GM21367 (cell line): ENCODE data around the gene CD74.

Source experiments
- ATAC-seq: cut with Tn5 transposase; IDR thresholded peaks from one replicate; pipeline ENCODE4 v1.9.1; 2021; ENCODE audit not compliant: unreplicated experiment

CD74 gene

GRCh38 chr5:150397782-150398721 lies 14.7 kb downstream of the CD74 start:
- ATAC-seq: no peak

GRCh38 chr5:150397146-150397781 lies 15.4 kb downstream of the CD74 start:
- ATAC-seq: no peak

GRCh38 chr5:150396267-150396666 lies 16.4 kb downstream of the CD74 start:
- ATAC-seq: no peak

DNA sequence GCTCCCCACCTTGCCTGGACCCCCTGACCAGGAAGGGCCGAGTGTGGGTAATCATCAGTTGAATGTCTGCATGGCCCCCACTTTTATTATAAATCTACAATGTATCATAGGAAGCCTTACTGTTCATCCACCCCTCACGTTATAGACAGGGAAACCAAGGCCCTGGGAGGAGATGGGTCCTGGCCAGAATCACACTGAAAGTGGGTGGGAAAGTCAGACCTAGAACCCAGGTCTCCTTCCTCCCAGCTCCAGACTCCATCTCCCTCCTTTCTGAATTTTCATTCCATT lies 17.1 kb downstream of the CD74 start:
- ATAC-seq: no peak

DNA sequence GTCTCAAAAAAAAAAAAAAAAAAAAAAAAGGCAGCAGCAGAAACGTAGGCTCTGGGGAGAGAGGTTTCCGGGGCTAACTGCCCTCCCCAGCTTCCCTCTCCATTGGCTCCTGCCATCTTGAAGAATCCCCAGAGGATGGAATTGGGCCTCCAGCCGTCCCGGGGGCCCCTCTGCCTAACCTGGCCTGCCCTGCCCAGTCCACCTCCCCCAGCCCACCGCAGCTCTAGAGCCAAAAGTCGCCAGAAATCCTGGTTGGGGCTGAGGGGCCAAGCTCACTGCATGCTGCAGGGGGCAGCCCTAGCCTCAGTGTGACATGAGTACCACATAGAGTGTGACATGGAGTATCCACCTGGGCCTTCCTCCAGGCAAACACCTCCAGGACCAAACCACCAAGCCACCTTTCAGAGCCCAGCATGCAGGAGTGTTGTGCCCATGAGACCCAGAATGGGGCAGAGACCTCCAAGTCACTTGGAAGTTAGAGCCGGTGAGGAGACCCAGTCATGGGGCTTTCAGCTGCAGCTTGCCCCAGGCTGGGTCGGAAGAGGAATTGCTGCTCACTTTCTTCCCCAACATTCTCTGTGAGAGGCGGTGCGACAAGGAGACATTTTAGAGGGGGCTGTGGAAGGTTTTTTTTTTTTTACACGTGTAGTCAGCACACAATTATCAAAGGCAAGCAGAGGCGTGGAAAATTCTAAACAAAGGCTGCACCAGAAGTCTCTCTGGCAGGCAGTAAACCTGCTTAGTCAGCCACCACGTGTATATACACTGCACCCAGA lies 17.6 kb downstream of the CD74 start:
- no peak for ATAC-seq

DNA sequence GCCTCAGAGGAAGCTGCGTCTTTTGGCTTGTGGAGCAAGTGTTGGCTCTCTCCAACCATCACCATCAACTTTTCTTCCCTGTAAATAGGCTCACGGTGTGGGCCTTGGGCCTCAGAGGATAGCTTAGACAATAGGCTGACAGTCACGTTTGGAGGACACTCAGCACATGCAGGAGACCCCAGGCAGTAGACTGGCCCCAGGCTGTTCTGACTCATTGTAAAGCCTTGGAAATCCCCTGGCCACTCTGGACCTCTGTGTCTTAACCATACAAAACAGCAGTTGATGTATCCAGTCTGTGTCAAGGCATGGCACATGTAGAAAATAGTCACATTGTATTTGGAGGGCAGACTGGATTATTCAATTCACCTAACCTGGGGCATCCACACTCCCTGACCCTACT lies 18.6 kb downstream of the CD74 start:
- ATAC-seq: no peak

DNA sequence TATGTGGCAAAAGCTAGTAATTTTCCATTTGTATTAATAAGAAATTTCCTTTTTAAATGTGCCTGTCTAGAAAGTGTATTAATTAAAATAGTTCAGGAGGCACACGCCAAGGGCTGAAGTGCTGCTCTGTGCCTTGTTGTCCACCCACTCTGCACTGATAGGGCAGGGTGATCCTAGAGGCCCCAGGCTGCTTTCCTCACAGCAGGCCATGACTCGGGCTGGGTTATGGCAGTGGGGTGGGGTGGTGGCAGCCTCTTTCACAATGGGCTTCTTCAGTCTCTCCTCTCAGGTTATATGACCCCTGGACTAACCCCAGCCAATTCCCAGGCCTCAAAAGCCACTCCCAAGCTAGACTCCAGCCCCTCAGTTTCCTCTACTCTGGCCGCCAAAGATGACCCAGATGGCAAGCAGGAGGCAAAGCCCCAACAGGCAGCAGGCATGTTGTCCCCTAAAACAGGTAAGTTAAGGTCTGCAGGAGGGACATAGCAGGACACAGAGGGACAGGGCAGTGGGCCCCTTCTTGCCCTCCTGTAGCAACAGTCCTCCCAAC lies 19.5 kb downstream of the CD74 start:
- no peak for ATAC-seq

- ATAC-seq: no peak
Observed at GRCh38 chr5:150392680-150393079, 20.0 kb downstream of the CD74 start.

- no peak for ATAC-seq
Observed at GRCh38 chr5:150391986-150392385, 20.7 kb downstream of the CD74 start.

GRCh38 chr5:150391064-150391834 lies 21.5 kb downstream of the CD74 start:
- ATAC-seq: no peak

DNA sequence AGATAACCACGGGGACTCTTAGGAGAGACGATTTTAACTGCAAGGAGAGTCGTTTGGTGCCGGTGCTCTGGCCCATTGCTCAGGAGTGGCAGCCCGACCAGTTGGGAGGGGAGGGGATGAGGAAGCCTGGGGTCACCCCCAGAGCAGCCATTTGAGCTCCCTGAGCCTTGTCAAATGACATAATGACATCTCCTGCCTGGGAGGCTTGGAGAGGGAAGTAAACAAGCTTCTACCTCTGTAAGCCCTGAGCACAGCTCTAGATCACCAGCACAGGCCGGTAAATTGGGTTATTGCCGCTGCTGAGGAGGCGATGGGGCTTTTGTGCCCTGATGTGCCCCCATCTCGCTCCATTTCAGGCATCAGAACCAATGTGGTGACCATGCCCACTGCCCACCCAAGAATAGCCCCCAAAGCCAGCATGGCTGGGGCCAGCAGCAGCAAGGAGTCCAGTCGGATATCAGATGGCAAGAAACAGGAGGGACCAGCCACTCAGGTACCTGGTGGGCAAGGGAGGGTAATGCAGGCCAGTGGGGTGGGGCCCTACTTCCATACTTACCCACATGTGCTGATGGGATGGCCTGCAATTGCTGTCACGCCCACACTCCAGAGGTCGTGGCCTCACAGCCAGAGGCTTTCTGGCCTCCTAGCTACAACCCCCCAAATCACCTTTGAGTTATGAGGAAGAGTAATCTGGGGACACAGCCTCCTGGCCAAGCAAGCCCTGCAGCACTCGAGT lies 23.0 kb downstream of the CD74 start:
- ATAC-seq: no peak

- no peak for ATAC-seq
Observed at GRCh38 chr5:150386024-150386855, 26.5 kb downstream of the CD74 start.

DNA sequence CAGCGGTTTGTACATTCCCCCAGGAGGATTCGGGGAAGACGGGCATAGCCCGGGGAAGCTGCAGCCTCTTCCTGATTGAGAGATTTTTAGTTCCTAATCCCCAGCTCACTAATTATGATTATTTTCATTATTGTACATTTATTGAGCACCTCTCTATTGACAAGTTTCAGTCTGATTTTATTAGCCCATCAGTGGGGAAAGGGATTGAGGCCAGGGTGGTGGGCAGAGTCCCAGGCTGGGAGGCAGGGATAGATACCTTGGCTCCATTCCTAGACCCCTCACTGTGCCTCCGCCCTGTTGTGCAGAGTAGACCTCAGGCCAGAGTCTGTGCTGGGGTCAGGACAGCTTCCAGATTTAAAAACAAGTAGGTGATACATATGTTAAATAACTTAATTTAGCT lies 28.0 kb downstream of the CD74 start:
- ATAC-seq: no peak

- ATAC-seq: no peak
Observed at GRCh38 chr5:150377964-150378694, 34.6 kb downstream of the CD74 start.

- ATAC-seq: no peak
Observed at GRCh38 chr5:150376799-150377771, 35.6 kb downstream of the CD74 start.

- ATAC-seq: no peak
Observed at GRCh38 chr5:150374651-150375050, 38.1 kb downstream of the CD74 start.

DNA sequence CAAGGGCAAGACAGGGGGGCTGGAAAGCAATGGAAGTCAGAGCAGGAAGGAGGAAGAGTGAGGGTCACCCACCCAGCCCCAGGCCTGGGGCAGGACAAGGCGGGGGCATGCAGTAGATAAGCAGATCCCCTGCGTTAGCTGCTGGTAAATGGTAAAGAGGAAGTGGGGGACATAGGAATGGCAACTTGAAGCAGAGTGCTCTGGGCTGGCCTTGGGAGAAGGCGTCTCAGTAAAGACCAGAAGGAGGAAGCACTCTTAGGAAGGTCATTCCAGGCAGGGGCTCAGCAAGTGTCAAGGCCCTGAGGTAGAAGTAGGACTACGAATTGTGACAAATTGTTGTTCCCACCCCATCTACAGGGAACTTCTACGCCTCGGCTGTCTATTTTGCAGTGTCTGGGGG lies 40.1 kb downstream of the CD74 start:
- ATAC-seq: no peak
